COLO829 (cell line): ENCODE measurements around the gene OR8K3.
A peak's percentile ranks its signal among the peaks of the same experiment; 100 is the strongest.

ENCODE experiments used
- DNase-seq: peaks from one replicate; pipeline ENCODE4 v3.0.0; 2012; ENCODE audit warnings: low spot score

OR8K3 gene

GRCh38 chr11:56314844-56315243 lies at the start of gene OR8K3:
TSS of gene OR8K3 (plus strand) at chr11:56315144. CDS start at chr11:56318307, 3,163 bp downstream.
- DNase-seq = no peak

DNA sequence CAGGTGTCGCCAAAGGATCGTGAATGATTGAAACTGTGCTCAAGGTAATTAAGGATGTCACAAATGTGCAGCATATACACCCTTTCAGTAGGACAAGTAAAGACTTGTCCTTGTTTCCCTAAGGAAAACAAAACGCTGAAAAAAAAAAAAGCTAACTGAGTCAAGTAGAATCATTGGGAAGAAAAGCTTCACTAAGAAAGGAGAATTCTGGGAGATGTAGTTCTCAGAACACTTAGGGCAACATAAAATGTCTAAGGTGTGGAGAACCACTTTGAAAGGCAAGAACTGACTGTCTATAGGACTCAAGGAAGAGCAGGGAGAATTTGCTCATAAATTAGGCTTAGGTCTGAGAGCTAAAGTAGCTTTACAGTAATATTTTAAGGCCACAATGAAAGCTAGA lies 43.9 kb upstream of the OR8K3 start:
- DNase-seq = no peak

GRCh38 chr11:56273854-56274253 lies 41.1 kb upstream of the OR8K3 start, which contains the start of gene OR5T1:
TSS of gene OR5T1 (plus strand) at chr11:56274154. CDS start at chr11:56275639, 1,485 bp downstream.
- no peak for DNase-seq

DNA sequence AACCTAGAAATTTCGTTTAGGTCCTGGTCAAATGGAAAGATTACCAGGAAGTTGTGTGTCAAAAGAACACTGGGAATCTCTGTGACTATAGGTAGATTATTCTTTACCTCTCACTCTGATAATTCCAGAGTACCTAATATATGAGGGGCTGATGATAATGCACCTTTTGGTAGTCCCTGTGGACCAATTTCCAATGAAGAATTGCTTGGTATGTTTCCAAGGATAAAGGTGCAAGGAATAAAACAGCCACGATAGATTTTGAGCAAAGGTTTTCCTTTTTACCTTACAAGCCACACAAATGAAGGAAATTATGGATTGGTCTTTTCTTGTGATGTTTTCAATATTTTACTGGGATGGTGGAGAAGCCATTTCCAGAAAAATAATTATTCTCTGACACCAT lies 22.8 kb upstream of the OR8K3 start, which contains the start of gene OR8H1:
OR8H1 (minus strand) TSS at position 101 of the 400 bp plus-strand sequence. CDS start 1,192 bp downstream, outside the sequence.
- DNase-seq = no peak

DNA sequence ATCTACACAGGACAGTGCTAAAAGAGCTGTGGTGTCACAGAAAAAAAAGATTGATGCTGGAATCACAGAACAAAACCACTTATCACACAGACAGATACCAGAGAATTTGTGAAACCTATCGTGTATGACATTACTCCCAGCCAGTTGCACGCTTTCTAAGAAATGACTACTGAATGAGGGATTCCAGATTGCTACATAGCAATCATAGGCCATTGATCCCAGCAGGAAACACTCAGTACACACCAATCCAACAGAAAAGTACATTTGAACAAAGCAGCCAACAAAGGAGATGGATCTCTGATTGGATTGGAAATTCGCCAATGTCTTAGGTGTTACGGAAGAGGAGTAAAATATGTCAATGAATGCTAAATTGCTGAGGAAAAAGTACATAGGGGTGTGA lies 18.0 kb upstream of the OR8K3 start:
- DNase-seq = no peak

- no peak for DNase-seq
Observed at GRCh38 chr11:56307836-56308235, 7.1 kb upstream of the OR8K3 start.

DNA sequence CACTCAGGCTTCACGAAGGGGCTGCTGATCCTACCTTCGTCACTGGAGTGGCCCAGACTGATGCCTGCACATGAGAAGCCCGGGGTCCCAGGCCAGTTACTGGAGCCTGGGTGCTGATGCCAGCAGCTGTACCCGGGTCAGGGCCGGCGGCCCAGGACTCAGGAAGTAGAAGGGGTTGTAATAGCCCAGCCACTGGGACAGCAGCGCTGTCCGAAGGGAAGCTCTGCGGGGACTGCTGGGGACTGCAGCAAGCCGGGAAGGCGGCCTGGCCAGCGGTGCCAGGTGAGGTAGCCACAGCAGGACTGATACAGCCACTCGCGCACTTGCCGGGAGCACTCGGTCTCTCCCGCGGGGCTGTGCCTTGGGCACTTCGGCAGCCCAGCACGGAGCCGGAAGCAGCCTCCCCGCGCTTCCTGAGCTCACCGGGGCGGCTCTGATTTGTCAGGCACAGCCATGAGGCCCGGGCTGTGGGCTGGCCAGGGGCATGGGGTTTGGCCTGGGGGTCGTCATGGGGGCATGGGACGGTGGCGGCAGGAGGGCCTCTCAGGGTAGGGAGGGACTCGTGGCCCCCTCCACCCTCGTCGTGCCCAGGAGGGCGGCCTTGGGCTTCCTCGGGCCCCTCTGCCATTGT lies 17.0 kb downstream of the OR8K3 start:
- no peak for DNase-seq

DNA sequence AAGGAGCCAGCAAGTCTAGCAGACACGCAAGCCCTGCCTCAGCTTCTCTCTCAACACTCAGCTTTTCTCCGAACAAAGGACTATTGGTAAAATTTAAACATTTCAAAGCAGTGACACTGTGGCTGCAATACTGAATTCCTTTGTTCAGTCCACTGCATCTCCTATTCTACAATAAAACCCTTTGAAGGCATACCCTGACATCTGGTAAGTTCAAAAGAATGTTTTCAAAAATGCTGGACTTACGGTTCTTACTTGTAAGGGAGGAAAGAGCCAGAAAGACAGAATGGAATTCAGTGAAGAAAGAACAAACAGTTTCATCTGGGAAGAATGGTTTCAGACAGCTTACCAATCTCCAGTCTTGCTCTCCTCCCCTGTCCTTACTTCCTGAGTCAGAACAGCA lies 18.2 kb downstream of the OR8K3 start:
- DNase-seq = peak; percentile 53

DNA sequence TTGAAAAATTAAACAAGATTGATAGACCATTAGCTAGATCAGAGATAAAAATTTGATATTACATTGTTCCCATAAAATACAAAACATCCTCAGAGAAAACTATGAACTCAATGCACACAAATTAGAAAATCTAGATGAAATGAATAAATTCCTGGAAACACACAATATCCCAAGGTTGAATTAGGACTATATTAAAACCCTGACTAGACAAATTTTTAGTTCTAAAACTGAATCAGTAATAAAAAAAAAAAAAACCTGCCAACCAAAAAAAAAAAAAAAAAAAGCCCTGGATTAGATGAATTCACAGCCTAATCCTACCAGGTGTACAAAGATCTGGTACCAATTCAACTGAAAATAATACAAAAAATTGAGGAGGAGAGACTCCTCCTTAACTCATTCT lies 25.3 kb downstream of the OR8K3 start:
- DNase-seq = no peak

- no peak for DNase-seq
Observed at GRCh38 chr11:56345739-56346138, 30.8 kb downstream of the OR8K3 start, which contains the start of gene OR8K1. TSS of gene OR8K1 (plus strand) at chr11:56346039. CDS start at chr11:56346039, 0 bp downstream.

GRCh38 chr11:56353991-56354390 lies 39.0 kb downstream of the OR8K3 start, which contains the start of gene OR8J1:
TSS of gene OR8J1 (plus strand) at chr11:56354291. CDS start at chr11:56360247, 5,956 bp downstream.
- DNase-seq = no peak
